K562 (cell line): ENCODE measurements around the gene MDM4. TPM values are rescaled to one million over a fixed set of nuclear protein-coding genes. Genes with fewer than 3 reads are reported as not detected.
A peak's percentile ranks its signal among the peaks of the same experiment; 100 is the strongest.

Source experiments
- ARID3B ChIP-seq: fragments of 250-450 bp; sonication (Bioruptor Pico); IDR thresholded peaks from 2 replicates; pipeline ENCODE4 v1.4.0; 2020; ENCODE audit warnings: borderline replicate concordance
- ATF7 ChIP-seq: fragments of 450-650 bp; IDR thresholded peaks from 2 replicates; pipeline ENCODE4 v1.7.1; 2014; ENCODE audit warnings: mild to moderate bottlenecking, moderate library complexity
- BRCA1 ChIP-seq, 2 experiments: fragments of 450-650 bp in 1 of 2; sonication (generic) in 1 of 2; formaldehyde crosslinking in 1 of 2; IDR thresholded peaks; 2 replicates each; pipeline versions ENCODE4 v1.5.0 to v1.6.1; 2017 to 2020; ENCODE audit warnings: mild to moderate bottlenecking in 1 of 2, missing genetic modification reagents in 1 of 2
- BRD4 ChIP-seq: fragments of 200-600 bp; sonication (generic); IDR thresholded peaks from 2 replicates; pipeline ENCODE4 v1.6.1; 2017; ENCODE audit warnings: inconsistent platforms
- CCAR2 ChIP-seq: fragments of 200-400 bp; formaldehyde crosslinking; IDR thresholded peaks from 2 replicates; pipeline ENCODE4 v1.6.1; 2017; ENCODE audit warnings: mild to moderate bottlenecking, low read depth, low read length
- FOXP4 ChIP-seq: sonication (generic); formaldehyde crosslinking; IDR thresholded peaks from 2 replicates; pipeline ENCODE4 v1.8.0; 2022; ENCODE audit warnings: mild to moderate bottlenecking, missing genetic modification reagents, borderline replicate concordance
- GABPB1 ChIP-seq: sonication (generic); formaldehyde crosslinking; IDR thresholded peaks from 2 replicates; pipeline ENCODE4 v1.8.0; 2022; ENCODE audit warnings: mild to moderate bottlenecking, missing genetic modification reagents
- MLLT1 ChIP-seq, 2 experiments: fragments of 450-650 bp; IDR thresholded peaks; 2 replicates each; pipeline ENCODE4 v1.6.1; 2016
- NR3C1 ChIP-seq: sonication (generic); formaldehyde crosslinking; IDR thresholded peaks from 2 replicates; pipeline ENCODE4 v1.8.1; 2022; ENCODE audit warnings: missing genetic modification reagents
- RFX7 ChIP-seq: fragments of 250-450 bp; sonication (Bioruptor Pico); IDR thresholded peaks from 2 replicates; pipeline ENCODE4 v1.5.1; 2021; ENCODE audit warnings: mild to moderate bottlenecking
- RREB1 ChIP-seq: fragments of 250-450 bp; sonication (Bioruptor Pico); IDR thresholded peaks from 2 replicates; pipeline ENCODE4 v1.4.0; 2020
- SP1 ChIP-seq: sonication (generic); formaldehyde crosslinking; IDR thresholded peaks from 2 replicates; pipeline ENCODE4 v1.8.1; 2022; ENCODE audit warnings: mild to moderate bottlenecking, missing genetic modification reagents
- ZMIZ1 ChIP-seq, 2 experiments: fragments of 150-350 bp in 1 of 2; IDR thresholded peaks; 2 replicates each; pipeline ENCODE4 v1.6.1; 2012 to 2016; ENCODE audit warnings: low read depth in 2 of 2, low read length in 2 of 2, mild to moderate bottlenecking in 1 of 2, moderate library complexity in 1 of 2
- polyA plus RNA-seq, 8 experiments: library from polyadenylated mRNA; depleted of rRNA in 4 of 8; stranded (reverse) in 5 of 8; unstranded in 3 of 8; fragments of >200 nt; fragmentation: Nextera tagmentation in 2 of 8; fragmentation: Illumina TruSeq in 1 of 8; extraction: Ambion mirVana in 2 of 8; extraction: Trizol in 1 of 8; gene quantifications; 2 replicates each; pipeline versions ENCODE4 v1.2.1 to v1.2.3, GENCODE V29; 2011 to 2014; ENCODE audit warnings: inconsistent platforms in 1 of 8, missing spikeins in 1 of 8
- total RNA-seq, 7 experiments: library from RNA; depleted of rRNA in 6 of 7; stranded (reverse); fragments of >200 nt in 6 of 7; fragmentation: Illumina TruSeq in 2 of 7; extraction: Trizol in 2 of 7; gene quantifications; 2 replicates each; pipeline versions ENCODE4 v1.2.1 to v1.2.3, GENCODE V29; 2011 to 2021; ENCODE audit warnings: low replicate concordance in 1 of 7

The MDM4 gene
- total and polyA plus RNA-seq, 9 of the 15 experiments (the other 6 are each of a cell fraction or from before 2014, with no cell fraction given): 3.3 to 61.7 (median 21.2) TPM

GRCh38 chr1:204506969-204507316, 9.3 kb upstream of the MDM4 start (continued):
- 0 out of 2 replicates have a peak, but pooled peaks have one; percentile 12 for TF ChIP-seq RREB1 (CRISPR knock-in tag)
- no peak for TF ChIP-seq ZMIZ1 (IDR thresholded peaks at IDR 0.05; ENCODE audit: low read depth in 2 of 2, low read length in 2 of 2)
- TF ChIP-seq NR3C1 (CRISPR knock-in tag): no peak
- peak; percentile 18; the same call in 1 of the 2 replicates for TF ChIP-seq FOXP4 (CRISPR knock-in tag)
- no peak for TF ChIP-seq RFX7 (CRISPR knock-in tag)
- no peak for TF ChIP-seq BRCA1 (IDR thresholded peaks at IDR 0.05)
- TF ChIP-seq BRCA1 (CRISPR knock-in tag; IDR thresholded peaks at IDR 0.05): no peak
- TF ChIP-seq SP1 (CRISPR knock-in tag): peak; percentile 68
- TF ChIP-seq CCAR2: no peak
- no peak; the same call in 1 of the 2 replicates for TF ChIP-seq GABPB1 (CRISPR knock-in tag)
- TF ChIP-seq ARID3B (CRISPR knock-in tag): no peak; the same call in 1 of the 2 replicates
- no peak for TF ChIP-seq MLLT1 (IDR thresholded peaks at IDR 0.05)
- peak; percentile 86; the same call in 1 of the 2 replicates for TF ChIP-seq BRD4
- peak; percentile 98 for TF ChIP-seq ATF7
